WTC11 (cell line): Measurements from ENCODE around the gene EXOC1.

ENCODE experiments used
- AFF4 ChIP-seq: sonication (generic); formaldehyde crosslinking; IDR thresholded peaks from 2 replicates; pipeline ENCODE4 v1.8.1; 2023; ENCODE audit warnings: mild to moderate bottlenecking, missing genetic modification reagents, borderline replicate concordance
- CTCF ChIP-seq: fragments of 200-600 bp; IDR thresholded peaks from 2 replicates; pipeline ENCODE4 v1.8.0; 2022; ENCODE audit warnings: antibody characterized with exemption
- ELF4 ChIP-seq: sonication (generic); formaldehyde crosslinking; IDR thresholded peaks from 2 replicates; pipeline ENCODE4 v1.8.1; 2022; ENCODE audit warnings: low read depth, mild to moderate bottlenecking, moderate library complexity, missing genetic modification reagents
- RELA ChIP-seq: sonication (generic); formaldehyde crosslinking; IDR thresholded peaks from 2 replicates; pipeline ENCODE4 v1.8.1; 2022; ENCODE audit warnings: missing genetic modification reagents, mild to moderate bottlenecking, borderline replicate concordance
- TEAD4 ChIP-seq: sonication (generic); formaldehyde crosslinking; IDR thresholded peaks from 2 replicates; pipeline ENCODE4 v1.8.0; 2022; ENCODE audit warnings: mild to moderate bottlenecking, missing genetic modification reagents
- TF ChIP-seq, protein P1 (sequence below): fragments of 250-450 bp; sonication (Bioruptor Pico); conservative IDR thresholded peaks from 2 replicates; pipeline ENCODE4 v1.9.0; 2021; ENCODE audit warnings: mild to moderate bottlenecking

DNA sequence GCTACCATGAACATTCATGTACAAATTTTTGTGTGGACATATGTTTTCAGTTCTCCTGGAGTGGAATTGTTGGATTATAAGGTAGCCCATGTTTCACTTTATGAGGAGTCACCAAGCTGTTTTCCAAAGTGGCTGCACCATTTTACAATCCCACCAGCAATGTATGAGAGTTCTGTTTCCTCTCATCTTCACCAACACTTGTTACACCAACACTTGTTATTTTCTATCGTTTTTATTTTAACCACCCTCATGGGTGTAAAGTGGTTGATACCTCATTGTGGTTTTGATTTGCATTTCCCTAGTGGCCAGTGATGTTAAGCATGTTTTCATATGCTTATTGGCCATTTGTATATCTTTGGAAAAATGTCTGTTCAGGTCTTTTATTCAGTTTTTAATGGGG, 4.1 kb downstream of the EXOC1 start:
- no peak for TF ChIP-seq CTCF
- no peak for TF ChIP-seq ELF4 (CRISPR knock-in tag)
- TF ChIP-seq TEAD4 (CRISPR knock-in tag), result no peak
- TF ChIP-seq, protein P1, sequence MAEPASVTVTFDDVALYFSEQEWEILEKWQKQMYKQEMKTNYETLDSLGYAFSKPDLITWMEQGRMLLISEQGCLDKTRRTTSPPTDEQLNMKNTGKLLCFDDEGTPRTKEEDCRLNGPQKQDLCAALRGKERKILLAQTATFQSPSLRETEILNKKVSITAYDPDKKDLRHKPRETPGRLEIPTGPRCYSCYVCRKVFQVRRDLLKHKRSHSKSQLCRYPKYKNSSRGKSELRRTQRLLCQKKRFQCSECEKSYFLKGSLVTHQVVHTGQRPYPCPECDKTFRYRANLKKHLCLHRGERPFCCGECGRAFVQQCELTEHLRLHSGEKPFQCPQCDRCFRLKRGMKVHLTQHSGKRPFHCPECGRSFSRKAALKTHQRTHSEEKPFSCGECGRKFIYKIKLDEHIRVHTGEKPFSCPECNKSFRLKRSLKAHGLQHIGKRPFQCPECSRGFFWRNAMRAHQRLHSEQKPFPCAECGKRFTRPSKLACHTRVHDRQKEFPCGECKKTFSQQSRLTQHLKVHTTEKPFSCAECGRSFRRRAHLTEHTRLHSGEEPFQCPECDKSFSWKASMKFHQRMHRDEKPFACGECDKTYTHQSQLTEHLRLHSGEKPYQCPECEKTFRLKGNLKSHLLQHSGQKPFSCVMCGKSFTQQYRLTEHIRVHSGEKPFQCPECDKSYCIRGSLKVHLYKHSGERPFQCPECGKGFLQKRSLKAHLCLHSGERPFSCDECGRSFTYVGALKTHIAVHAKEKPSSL (CRISPR knock-in tag), result no peak
- TF ChIP-seq AFF4 (CRISPR knock-in tag), result no peak
- TF ChIP-seq RELA (CRISPR knock-in tag), result no peak
